ENCODE results near the gene NAXE.
"Not testable (repeated sequence)": the region's sequence is repeated elsewhere in the genome, so short reads cannot be mapped to it uniquely, and the experiment has no call there.

Gene NAXE

GRCh38 chr1:156583821-156584622, 7.6 kb upstream of the NAXE start:
- TF ChIP-seq CTCF (IDR thresholded peaks at IDR 0.05; ENCODE audit: control extremely low read depth, extremely low read depth, low read depth, missing control alignments): peak; percentile 85
- DNase-seq (ENCODE audit: extremely low spot score): peak; percentile 85
- ChIA-PET POLR2A (no interaction called here), CTCF (interaction anchor here (2.0 kb wide), 1 partner anchor 10 kb away, joined by 4 read pairs; no protein-coding TSS in a partner anchor)

GRCh38 chr1:156584813-156585212, 6.8 kb upstream of the NAXE start:
- CTCF ChIA-PET: interaction anchor here (1.1 to 2.8 kb wide), 9 partner anchors 8 to 105 kb away, joined by 3 to 17 read pairs (median 4); partner anchors contain the start of gene MEF2D
- no peak for DNase-seq (ENCODE audit: extremely low spot score)
- TF ChIP-seq CTCF (IDR thresholded peaks at IDR 0.05; ENCODE audit: control extremely low read depth, extremely low read depth, low read depth, missing control alignments): peak; percentile 37
- POLR2A ChIA-PET: no interaction called here

GRCh38 chr1:156586323-156586722, 5.3 kb upstream of the NAXE start:
- CTCF ChIA-PET: interaction anchor here (1.1 to 2.8 kb wide), 10 partner anchors 13 to 106 kb away, joined by 3 to 17 read pairs (median 4); partner anchors contain the start of gene MEF2D
- no peak for TF ChIP-seq CTCF (IDR thresholded peaks at IDR 0.05; ENCODE audit: control extremely low read depth, extremely low read depth, low read depth, missing control alignments)
- DNase-seq (ENCODE audit: extremely low spot score): no peak
- POLR2A ChIA-PET: no interaction called here

- POLR2A ChIA-PET: no interaction called here
- CTCF ChIA-PET: interaction anchor here (1.1 to 2.8 kb wide), 7 partner anchors 12 to 106 kb away, joined by 3 to 17 read pairs (median 6); no protein-coding TSS in a partner anchor
- TF ChIP-seq CTCF (IDR thresholded peaks at IDR 0.05; ENCODE audit: control extremely low read depth, extremely low read depth, low read depth, missing control alignments): no peak
- DNase-seq (ENCODE audit: extremely low spot score): no peak
Observed at GRCh38 chr1:156586892-156587477, 4.6 kb upstream of the NAXE start.

GRCh38 chr1:156587927-156588326, 3.6 kb upstream of the NAXE start:
- CTCF ChIA-PET: interaction anchor here (0.8 to 1.8 kb wide), 3 partner anchors 10 to 107 kb away, joined by 3 to 7 read pairs (median 4); no protein-coding TSS in a partner anchor
- POLR2A ChIA-PET: interaction anchor here (0.6 kb wide), 1 partner anchor 66 kb away, joined by 4 read pairs; no protein-coding TSS in a partner anchor
- not testable (repeated sequence) for DNase-seq (ENCODE audit: extremely low spot score)

- DNase-seq (ENCODE audit: extremely low spot score): no peak
- TF ChIP-seq CTCF (IDR thresholded peaks at IDR 0.05; ENCODE audit: control extremely low read depth, extremely low read depth, low read depth, missing control alignments): no peak
- POLR2A ChIA-PET: no interaction called here
- CTCF ChIA-PET: interaction anchor here (1.3 to 3.5 kb wide), 3 partner anchors 11 to 19 kb away, joined by 3 to 14 read pairs (median 7); partner anchors contain the start of gene GPATCH4
Observed at GRCh38 chr1:156589546-156589945, 2.0 kb upstream of the NAXE start.
